SK-MEL-5 (cell line): Measurements from ENCODE around the gene GTF2IRD1. TPM values are rescaled to one million over a fixed set of nuclear protein-coding genes. Genes with fewer than 3 reads are reported as not detected.
"Not testable (repeated sequence)": the region's sequence is repeated elsewhere in the genome, so short reads cannot be mapped to it uniquely, and the experiment has no call there.

Experiments
- DNase-seq: peaks from one replicate; pipeline ENCODE4 v3.0.0-alpha.2; 2016; ENCODE audit warnings: low read depth, low spot score
- in situ Hi-C: cut with HindIII; loops from 2 replicates; pipeline ENCODE4 v1.10.0; 2016; ENCODE audit warnings: low sequenced_read_pairs, high pct_unique_total_duplicates, low pct_unique_long_range_greater_than_20kb
- small RNA-seq, 2 experiments: library from RNA; depleted of rRNA; stranded (forward); fragments of <200 nt; gene quantifications; one replicate each; pipeline ENCODE3, GENCODE V24; 2014
- total RNA-seq: library from RNA; depleted of rRNA; stranded (reverse); fragments of >200 nt; shearing (Covaris generic); gene quantifications from 2 replicates; pipeline ENCODE4 v1.2.3, GENCODE V29; 2014; rRNA removed

GTF2IRD1 gene
- total RNA-seq, 1 experiment from 2014 or later: 2.6 TPM

DNA sequence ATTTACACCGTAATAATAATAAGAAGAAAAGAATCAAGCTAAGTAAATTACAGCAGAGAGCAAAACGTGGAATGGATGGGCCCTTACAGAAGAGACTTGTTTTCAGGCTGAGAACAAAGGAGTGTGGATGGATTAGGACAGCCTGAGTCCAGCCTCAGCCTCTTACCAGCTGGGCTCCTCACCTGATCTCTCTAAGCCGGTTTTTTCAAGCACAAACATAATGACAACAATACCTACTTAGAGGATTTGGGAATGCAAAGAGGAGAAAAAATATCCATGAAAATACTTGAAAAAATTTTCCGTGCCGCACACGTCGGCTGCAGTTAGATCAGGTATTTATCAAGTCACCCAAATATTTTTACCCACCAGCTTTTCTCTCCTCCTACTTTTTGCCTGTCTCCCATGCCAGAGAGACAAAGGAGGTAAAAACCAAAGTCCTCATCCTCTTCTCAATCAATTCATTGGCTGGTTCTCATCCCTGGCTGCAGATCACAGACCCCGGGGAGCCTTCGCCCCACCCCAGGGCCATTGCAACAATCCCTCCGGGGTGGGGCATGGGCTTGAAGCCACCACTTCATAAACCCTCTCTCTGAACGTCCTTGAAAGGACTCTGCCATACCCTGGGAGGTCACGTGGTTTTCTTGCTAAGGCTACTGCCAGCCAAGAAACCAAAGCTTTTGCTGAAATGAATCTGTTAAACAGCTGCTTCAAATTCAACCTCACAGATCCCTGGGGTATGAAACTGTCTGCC is 174.1 kb downstream of the GTF2IRD1 start:
- peak; percentile 67 for DNase-seq
- in situ Hi-C loops: no loop called here

DNA sequence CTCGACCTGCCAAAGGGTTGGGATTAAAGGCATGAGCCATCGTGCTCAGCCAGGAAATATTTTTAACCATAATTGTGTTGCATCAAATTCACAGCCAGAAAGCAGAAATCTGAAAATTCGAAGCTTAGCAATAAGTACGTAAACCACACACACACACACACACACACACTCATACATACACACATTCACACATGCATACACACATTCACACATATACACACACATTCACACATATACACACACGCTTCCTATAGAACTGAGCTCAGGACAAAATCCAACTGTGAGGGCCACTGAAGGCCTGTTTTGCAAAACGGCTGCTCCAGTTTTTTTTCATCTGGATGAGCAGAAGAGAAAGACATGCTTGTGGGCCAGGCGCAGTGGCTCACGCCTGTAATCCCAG is 178.8 kb downstream of the GTF2IRD1 start:
- in situ Hi-C loops: no loop called here
- no peak for DNase-seq

DNA sequence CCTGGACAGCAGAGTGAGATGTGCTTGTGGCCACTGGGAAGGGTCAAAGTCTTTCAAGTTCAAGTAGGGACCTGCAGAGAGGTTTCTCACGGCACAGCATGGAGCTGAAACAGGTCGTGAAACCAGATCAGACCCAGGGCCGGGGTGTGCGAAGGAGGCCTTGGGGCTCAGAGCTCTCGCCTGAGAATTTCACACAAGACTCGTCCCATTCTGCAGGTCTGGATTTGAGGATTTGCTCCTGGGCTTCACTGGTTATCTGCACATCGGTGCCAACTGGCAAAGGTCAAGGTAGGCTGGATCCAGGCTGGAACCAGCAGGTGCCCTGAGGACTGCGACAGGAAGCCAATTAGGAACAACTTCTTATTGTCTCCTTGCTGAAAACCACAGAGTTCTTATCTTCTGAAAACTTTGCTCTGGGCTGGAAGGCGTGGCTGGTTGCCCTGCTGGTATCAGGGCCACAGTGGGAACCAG is 179.8 kb downstream of the GTF2IRD1 start:
- no peak for DNase-seq
- in situ Hi-C loops: no loop called here

DNA sequence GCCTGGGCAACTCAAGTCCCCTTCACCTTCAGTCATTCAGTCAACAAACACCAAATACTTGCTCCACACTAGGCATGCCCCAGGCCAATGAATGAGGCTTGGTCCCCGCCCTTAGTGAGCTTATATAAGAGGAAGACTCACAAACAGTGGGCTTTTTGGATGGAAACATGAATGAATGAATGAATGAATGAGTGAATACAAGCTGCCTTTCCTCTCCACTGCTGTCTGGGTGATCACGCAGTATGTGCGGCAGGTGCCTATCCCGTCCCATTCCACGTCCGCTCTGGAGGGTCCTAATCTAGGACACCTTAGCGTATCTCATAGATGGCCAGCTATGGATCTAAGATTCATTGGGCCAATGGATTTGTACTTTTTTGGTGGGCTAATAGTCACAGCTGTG is 184.0 kb downstream of the GTF2IRD1 start:
- in situ Hi-C loops: no loop called here
- no peak for DNase-seq

DNA sequence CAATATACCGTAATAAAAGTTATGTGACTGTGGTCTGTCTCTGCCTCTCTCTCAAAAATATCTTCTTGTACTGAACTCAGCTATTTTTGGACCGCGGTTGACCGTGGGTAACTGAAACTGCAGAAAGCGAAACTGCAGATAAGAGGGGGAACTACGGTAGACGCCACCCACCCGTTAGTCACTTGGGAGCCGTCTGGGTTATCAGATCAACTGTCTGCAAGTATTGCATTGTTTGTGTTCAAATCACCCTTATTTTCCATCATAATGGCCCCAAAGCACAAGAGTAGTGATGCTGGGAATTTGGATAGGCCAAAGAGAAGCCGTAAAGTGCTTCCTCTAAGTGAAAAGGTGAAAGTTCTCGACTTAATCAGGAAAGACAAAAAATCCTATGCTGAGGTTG is 196.3 kb downstream of the GTF2IRD1 start:
- DNase-seq, in situ Hi-C loops: not testable (repeated sequence)

DNA sequence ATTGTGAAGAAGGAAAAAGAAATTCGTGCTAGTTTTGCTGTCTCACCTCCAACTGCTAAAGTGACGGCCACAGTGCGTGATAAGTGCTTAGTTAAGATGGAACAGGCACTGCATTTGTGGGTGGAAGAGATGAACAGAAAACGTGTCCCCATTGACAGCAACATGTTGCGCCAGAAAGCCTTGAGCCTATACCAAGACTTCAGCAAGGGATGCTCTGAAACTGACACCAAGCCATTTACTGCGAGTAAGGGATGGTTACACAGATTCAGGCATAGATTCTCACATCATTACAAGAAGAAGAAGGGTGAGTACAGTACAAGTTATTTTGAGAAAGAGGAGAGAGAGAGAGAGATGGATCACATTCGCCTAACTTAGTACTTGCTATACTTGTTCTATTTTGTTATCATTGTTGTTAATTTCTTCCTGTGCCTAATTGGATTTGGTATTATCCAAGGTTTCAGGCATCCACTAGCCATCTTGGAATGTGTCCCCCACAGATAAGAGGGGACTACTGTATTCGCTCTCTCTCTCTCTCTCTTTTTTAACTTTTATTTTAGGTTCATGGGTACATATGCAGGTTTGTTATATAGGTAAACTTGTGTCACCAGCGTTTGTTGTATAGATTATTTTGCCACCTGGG is 196.9 kb downstream of the GTF2IRD1 start:
- in situ Hi-C loops, DNase-seq: not testable (repeated sequence)

DNA sequence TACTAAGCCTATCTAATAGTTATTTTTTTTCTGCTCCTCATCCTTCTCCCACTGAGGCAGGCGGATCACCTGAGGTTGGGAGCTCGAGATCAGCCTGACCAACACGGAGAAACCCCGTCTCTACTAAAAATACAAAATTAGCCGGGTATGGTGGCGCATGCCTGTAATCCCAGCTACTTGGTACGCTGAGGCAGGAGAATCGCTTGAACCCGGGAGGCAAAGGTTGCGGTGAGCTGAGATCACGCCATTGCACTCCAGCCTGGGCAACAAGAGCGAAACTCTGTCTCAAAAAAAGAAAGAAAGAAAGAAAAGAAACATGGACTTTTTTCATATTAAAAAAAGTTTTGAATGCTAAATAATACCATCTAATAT is 197.4 kb downstream of the GTF2IRD1 start:
- DNase-seq, in situ Hi-C loops: not testable (repeated sequence)

Small RNA genes lying within 50 kb of the gene (small RNA-seq; reads per million reads assigned to genes)
- 0 reads per million in 2 experiments for gene RNA5SP233

Other genes with a start within 250 kb of the GTF2IRD1 start
- gene LAT2, start 243.9 kb upstream of the GTF2IRD1 start, total RNA-seq: 0.48 and 1.3 TPM in 2 replicates
- 51.0 and 55.7 TPM in 2 replicates for gene RFC2, start 199.5 kb upstream of the GTF2IRD1 start, total RNA-seq
- 8.4 and 9.2 TPM in 2 replicates for gene CLIP2, start 164.5 kb upstream of the GTF2IRD1 start, total RNA-seq
- 140 and 146 TPM in 2 replicates for gene GTF2I, start 203.8 kb downstream of the GTF2IRD1 start, total RNA-seq